Prostate gland (tissue), 2 donors: Measurements from ENCODE around the gene TRIP4. TPM values are rescaled to one million over a fixed set of nuclear protein-coding genes. Genes with fewer than 3 reads are reported as not detected.
A peak's percentile ranks its signal among the peaks of the same experiment; 100 is the strongest.

Experiments used
- DNase-seq: peaks from one replicate; pipeline ENCODE4 v3.0.0-alpha.2; 2019; ENCODE audit warnings: low spot score
- H3K27ac ChIP-seq, 2 donors: fragments of 200-600 bp; sonication (generic); 2 replicates each; pipeline ENCODE4 v1.5.1; 2017 to 2019
- H3K27me3 ChIP-seq: fragments of 200-600 bp; sonication (generic); replicated peaks from 2 replicates; pipeline ENCODE4 v1.5.1; 2019; ENCODE audit not compliant: insufficient read depth
- H3K36me3 ChIP-seq, 2 donors: fragments of 200-600 bp; sonication (generic); 1 replicate in 1 of 2; 2 replicates in 1 of 2; pipeline versions ENCODE4 v1.5.1 to v1.8.1; 2017 to 2019
- H3K4me1 ChIP-seq: fragments of 200-600 bp; sonication (generic); replicated peaks from 2 replicates; pipeline ENCODE4 v1.5.1; 2019
- H3K4me3 ChIP-seq, 2 donors: fragments of 200-600 bp; sonication (generic); 2 replicates each; pipeline ENCODE4 v1.5.1; 2017 to 2019
- H3K9me3 ChIP-seq: fragments of 200-600 bp; sonication (generic); 2 replicates; pipeline ENCODE4 v1.5.1; 2017
- POLR2A ChIP-seq: fragments of 450-650 bp; IDR thresholded peaks from one replicate; pipeline ENCODE4 v1.6.1; 2016; ENCODE audit warnings: antibody characterized with exemption, mild to moderate bottlenecking
- POLR2AphosphoS5 ChIP-seq: sonication (generic); formaldehyde crosslinking; IDR thresholded peaks from one replicate; pipeline ENCODE4 v1.6.1; 2017; ENCODE audit warnings: antibody characterized with exemption
- WGBS: methylation state at CpG from one replicate; pipeline ENCODE4 v1.1.5; 2018; 5-methylcytosine and 5-hydroxymethylcytosine counted together
- intact Hi-C: fragments of 100-400 bp; cut with DNase I; formaldehyde crosslinking; loops from one replicate; pipeline ENCODE4 v1.14.2; 2022
- total RNA-seq, 2 donors: library from RNA; depleted of rRNA; stranded (reverse); fragments of >200 nt; gene quantifications; one replicate each; pipeline ENCODE4 v1.1.0, GENCODE V29; 2016
- TF ChIP-seq, protein P1 (sequence below), 4 experiments: fragments of 200-600 bp in 2 of 4; fragments of 450-650 bp in 2 of 4; sonication (generic) in 2 of 4; IDR thresholded peaks; 1 replicate in 3 of 4; 2 replicates in 1 of 4; pipeline ENCODE4 v1.5.1; 2016 to 2019; ENCODE audit warnings: antibody characterized with exemption in 4 of 4, mild to moderate bottlenecking in 2 of 4, moderate library complexity in 2 of 4

Gene TRIP4
- total RNA-seq, 2 donors from 2014 or later: 14.6 to 17.6 TPM

GRCh38 chr15:64423970-64424369 lies 36.3 kb downstream of the TRIP4 start:
- WGBS: 63% methylated on average over 6 of the region's 6 CpGs
- DNase-seq: no peak
- Histone ChIP-seq H3K4me1 (no peaks in the 10 kb centered on the region), H3K36me3 (no peaks in the 10 kb centered on the region), H3K27ac (no peak overlapping the region), H3K4me3 (no peak overlapping the region), H3K9me3 (no peaks in the 10 kb centered on the region), H3K27me3 (no peaks in the 10 kb centered on the region)
- intact Hi-C loops: no loop called here
- TF ChIP-seq POLR2A: no peak
- TF ChIP-seq POLR2AphosphoS5: no peak
- TF ChIP-seq, protein P1, sequence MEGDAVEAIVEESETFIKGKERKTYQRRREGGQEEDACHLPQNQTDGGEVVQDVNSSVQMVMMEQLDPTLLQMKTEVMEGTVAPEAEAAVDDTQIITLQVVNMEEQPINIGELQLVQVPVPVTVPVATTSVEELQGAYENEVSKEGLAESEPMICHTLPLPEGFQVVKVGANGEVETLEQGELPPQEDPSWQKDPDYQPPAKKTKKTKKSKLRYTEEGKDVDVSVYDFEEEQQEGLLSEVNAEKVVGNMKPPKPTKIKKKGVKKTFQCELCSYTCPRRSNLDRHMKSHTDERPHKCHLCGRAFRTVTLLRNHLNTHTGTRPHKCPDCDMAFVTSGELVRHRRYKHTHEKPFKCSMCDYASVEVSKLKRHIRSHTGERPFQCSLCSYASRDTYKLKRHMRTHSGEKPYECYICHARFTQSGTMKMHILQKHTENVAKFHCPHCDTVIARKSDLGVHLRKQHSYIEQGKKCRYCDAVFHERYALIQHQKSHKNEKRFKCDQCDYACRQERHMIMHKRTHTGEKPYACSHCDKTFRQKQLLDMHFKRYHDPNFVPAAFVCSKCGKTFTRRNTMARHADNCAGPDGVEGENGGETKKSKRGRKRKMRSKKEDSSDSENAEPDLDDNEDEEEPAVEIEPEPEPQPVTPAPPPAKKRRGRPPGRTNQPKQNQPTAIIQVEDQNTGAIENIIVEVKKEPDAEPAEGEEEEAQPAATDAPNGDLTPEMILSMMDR (IDR thresholded peaks at IDR 0.05): no peak

DNA sequence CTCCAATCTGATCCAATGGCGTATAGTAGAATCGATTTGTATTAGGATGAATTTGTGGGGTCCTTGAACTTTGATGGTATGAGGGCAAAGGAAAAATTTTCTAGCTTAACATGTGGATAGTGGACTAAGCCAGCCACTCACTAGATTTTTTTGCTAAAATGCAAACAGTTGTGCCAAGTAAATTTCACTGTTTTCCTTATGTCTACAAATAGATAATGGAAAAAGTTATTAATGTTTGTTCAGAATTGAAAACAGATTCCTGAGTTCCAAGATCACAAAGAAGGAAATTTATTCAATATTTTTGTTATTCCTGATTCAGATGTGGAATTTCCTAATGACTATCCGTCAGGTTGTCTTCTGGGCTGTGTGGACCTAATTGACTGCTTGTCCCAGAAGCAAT lies 37.6 kb downstream of the TRIP4 start:
- Histone ChIP-seq H3K4me1 (no peaks in the 10 kb centered on the region), H3K36me3 (no peaks in the 10 kb centered on the region), H3K27ac (no peak overlapping the region), H3K4me3 (no peak overlapping the region), H3K9me3 (no peaks in the 10 kb centered on the region), H3K27me3 (no peaks in the 10 kb centered on the region)
- WGBS: 88% methylated on average over 3 of the region's 3 CpGs
- intact Hi-C loops: loop anchor here (5.0 kb wide), 1 partner anchor 257 kb away; no protein-coding TSS in a partner anchor
- DNase-seq: no peak
- TF ChIP-seq, protein P1 (IDR thresholded peaks at IDR 0.05): no peak
- no peak for TF ChIP-seq POLR2AphosphoS5
- no peak for TF ChIP-seq POLR2A

- Histone ChIP-seq H3K9me3 (no peaks in the 10 kb centered on the region), H3K27ac (no peak overlapping the region), H3K27me3 (no peaks in the 10 kb centered on the region), H3K4me3 (no peak overlapping the region), H3K36me3 (no peaks in the 10 kb centered on the region), H3K4me1 (no peaks in the 10 kb centered on the region)
- no peak for TF ChIP-seq POLR2AphosphoS5
- no peak for TF ChIP-seq POLR2A
- TF ChIP-seq, protein P1 (IDR thresholded peaks at IDR 0.05): peak in 3 of 4 experiments; percentile 20 to 51 (median 44)
- 69% methylated on average over 7 of the region's 7 CpGs for WGBS
- DNase-seq: no peak
- intact Hi-C loops: loop anchor here (5.0 kb wide), 1 partner anchor 255 kb away; no protein-coding TSS in a partner anchor
Observed at GRCh38 chr15:64426845-64427465, 39.3 kb downstream of the TRIP4 start.

GRCh38 chr15:64429448-64429847 lies 41.8 kb downstream of the TRIP4 start:
- Histone ChIP-seq H3K36me3 (no peaks in the 10 kb centered on the region), H3K9me3 (no peaks in the 10 kb centered on the region), H3K27me3 (no peaks in the 10 kb centered on the region), H3K4me1 (no peaks in the 10 kb centered on the region), H3K4me3 (no peak overlapping the region), H3K27ac (no peak overlapping the region)
- TF ChIP-seq, protein P1 (IDR thresholded peaks at IDR 0.05): no peak
- TF ChIP-seq POLR2A: no peak
- TF ChIP-seq POLR2AphosphoS5: no peak
- DNase-seq: no peak
- intact Hi-C loops: loop anchor here (2.0 to 5.0 kb wide), 2 partner anchors 253 to 299 kb away; no protein-coding TSS in a partner anchor
